NCI-H345 treated with DMSO at 0.1 percent for 48 hours (cell line): ENCODE data around the gene ZMYM3.

Experiments
- DNase-seq: peaks from one replicate; lab custom pipeline; 2025; ENCODE audit not compliant: unreplicated experiment; lab: John Stamatoyannopoulos, UW

The ZMYM3 gene

GRCh38 chrX:71253253-71254091 lies 468 bp downstream of the ZMYM3 start:
- DNase-seq: no peak

DNA sequence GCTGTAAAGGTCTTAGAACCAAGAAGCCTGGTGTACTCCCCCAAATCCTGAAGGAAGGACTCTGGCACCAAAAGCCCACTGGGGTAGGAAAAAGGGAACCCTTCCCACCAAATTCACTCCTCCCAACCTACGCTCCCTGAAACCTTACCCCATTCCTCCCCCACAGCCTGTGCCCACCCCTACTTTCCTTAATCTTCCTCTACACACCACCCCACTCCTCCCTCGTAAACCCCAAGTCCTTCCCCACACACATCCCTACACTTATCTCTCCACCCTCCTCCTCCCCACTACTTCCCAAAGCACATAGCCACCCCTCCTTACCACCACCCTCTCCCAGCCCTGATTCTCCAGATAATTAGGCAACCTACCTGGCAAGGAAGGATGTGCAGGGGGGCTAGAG lies 1.7 kb downstream of the ZMYM3 start:
- no peak for DNase-seq

DNA sequence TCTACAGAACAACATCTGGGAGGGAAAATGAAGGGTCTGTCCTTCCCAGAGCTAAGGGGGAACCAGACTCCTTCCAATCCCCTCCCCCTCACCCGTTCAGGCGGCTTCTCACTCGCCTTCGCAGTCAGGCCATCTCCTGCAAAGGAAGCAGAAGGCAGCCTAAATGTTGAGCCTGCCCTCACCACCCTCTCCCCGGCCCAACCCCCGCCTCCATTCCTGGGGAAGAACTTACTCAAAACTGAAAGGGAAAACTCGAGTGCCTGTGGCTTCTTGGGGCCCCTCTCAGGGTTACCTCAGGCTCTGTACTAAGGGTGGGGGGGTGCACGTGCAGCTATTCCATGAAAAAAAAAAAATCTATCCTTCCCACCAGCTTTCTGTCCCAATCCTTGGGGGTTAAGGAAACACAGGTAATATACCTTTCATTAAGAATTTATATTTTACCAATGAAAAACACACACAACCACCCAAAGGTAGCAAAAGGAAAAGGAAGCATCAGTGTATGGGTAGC lies 2.4 kb downstream of the ZMYM3 start:
- DNase-seq: no peak

GRCh38 chrX:71250841-71251240 lies 3.1 kb downstream of the ZMYM3 start:
- no peak for DNase-seq

DNA sequence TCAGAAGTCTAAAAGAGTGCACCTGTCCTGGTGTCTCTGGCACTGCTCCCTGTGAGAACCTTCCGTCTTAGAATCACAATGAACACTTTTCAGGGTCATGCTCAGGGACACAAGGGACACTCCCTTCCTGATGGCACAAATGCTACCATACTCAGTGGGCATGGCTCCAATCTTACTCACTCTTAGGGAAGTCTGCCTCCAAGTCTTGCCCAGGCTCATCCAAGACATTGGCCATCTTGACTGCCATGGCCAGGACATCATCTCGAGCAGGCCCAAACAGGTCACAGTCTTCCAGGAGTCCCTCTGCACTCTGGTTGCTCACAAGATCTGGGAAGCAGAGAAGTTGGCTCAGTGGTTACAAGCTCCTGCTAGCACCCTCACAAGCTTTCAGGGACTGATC lies 8.8 kb downstream of the ZMYM3 start:
- DNase-seq: no peak

DNA sequence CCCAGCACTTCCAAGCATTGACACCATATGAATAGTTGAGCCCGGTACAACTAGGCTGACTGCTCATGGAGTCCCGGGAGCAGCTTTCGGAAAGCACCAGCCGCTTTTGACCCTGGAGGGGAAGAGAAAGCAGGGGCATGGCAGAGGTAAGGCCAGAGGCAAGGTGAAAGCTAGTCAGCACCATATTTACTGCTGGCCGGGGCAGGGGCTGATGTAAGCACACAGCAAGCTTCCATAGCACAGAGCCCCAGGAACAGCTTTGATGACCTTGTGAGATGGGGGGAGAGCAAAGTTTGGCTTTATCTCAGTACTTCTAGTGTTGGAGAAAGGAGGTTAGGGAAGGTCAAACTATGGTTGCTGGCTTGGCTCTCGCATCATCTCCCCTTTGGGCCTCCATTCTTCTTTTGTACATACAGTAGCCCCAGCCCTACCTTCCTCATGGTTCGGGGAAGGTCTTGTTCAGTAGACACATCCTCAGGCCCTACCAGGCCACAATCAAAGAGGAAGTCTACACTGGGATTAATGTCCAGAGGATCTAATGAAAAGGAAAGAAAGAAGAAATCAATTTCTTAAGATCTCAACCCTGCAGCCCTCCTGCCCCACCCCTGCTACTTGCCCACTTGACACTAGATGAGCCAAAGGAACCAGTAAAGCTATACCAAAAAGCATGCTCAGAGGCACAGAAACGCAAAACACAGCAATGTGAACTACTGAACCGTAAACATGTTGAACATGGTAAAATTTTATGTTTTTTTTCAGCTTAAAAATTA lies 9.4 kb downstream of the ZMYM3 start:
- DNase-seq: no peak

GRCh38 chrX:71241301-71241700 lies 12.6 kb downstream of the ZMYM3 start:
- DNase-seq: no peak

- no peak for DNase-seq
Measured at GRCh38 chrX:71239781-71240180, 14.2 kb downstream of the ZMYM3 start.

DNA sequence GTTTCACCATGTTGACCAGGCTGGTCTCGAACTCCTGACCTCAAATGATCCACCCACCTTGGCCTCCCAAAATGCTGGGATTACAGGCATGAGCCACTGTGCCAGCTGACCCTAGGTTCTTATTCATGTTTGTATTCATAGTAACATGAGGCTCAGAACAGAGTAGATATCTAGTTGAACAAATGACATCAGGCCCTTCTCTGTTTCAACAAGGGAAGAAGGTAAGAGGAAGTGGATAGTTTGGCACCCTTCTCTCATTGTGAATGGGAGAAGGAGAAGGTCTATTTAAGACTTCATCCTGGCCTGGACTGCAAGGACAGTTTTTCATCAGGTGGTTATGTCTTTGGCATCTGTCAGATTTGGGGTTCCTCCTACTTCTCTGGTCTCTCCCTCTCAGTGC lies 17.1 kb downstream of the ZMYM3 start:
- no peak for DNase-seq

DNA sequence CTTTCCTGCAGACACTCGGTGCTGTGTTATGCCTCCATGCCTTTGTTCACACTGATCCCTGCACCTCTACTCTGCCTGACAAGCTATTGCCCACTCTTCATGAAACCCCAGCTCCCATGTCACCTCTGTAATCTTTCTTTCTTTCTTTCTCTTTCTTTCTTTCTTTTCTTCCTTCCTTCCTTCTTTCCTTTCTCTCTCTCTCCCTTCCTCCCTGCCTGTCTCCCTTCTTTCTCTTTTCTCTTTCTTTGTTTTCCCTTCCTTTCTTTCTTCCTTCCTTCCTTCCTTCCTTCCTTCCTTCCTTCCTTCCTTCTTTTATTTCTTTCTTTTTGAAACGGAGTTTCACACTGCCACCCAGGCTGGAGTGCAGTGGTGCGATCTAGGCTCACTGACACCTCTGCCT lies 18.5 kb downstream of the ZMYM3 start:
- DNase-seq: no peak

- no peak for DNase-seq
Measured at GRCh38 chrX:71228063-71228642, 25.8 kb downstream of the ZMYM3 start.

DNA sequence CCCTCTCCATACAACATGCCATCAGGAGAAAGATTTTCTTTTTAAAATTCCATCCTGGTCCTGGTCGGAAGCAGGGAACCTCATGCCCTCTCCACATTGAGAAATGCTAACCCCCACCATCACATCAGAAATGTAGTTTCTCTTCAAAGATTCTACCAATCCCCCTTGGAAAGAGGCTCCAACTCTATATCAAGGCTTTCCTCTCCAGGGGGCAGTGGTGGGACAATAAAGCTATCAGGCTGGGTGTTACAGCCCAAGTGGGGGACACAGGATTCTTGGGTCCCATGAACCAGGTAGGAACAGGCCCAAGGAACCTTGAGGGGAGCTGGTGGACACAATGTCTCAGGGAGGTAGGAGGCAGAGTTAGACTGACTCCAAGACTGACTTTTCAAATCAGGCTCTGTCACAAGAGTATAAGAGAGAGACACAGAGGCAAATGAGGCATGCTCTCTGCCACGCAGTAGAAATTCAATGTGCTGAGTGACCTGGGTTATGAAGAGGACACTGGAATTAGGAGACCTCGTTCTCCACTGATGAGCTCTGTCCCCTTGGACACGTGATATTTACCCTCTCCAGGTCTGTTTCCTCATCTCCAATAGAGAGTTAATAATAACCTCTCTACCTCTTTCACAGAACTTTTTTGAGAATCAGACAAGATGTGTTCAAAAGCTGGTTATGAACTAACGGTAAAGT lies 26.4 kb downstream of the ZMYM3 start:
- no peak for DNase-seq

GRCh38 chrX:71225676-71226075 lies 28.3 kb downstream of the ZMYM3 start:
- DNase-seq: no peak

DNA sequence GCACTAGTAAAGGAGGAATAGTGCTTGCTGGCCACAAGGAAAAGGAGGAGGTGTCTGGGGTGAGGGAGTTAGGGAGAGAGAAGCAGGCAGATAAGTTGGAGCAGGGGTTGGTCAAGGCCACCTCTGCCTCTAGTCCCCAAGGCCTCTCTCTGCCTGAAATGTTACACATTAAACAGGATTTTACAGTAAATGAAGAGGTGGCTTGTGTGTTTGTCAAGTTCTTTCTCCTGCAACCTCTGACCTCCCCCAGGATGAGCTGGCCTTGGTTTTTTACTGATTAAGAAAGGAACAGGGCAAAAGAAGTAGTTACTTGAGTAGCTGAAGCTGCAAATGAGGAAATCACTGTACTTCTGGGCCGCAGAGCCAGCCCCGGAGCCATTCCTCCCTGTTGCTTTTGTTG lies 28.9 kb downstream of the ZMYM3 start:
- DNase-seq: no peak

- DNase-seq: no peak
Measured at GRCh38 chrX:71224098-71224708, 29.7 kb downstream of the ZMYM3 start.

DNA sequence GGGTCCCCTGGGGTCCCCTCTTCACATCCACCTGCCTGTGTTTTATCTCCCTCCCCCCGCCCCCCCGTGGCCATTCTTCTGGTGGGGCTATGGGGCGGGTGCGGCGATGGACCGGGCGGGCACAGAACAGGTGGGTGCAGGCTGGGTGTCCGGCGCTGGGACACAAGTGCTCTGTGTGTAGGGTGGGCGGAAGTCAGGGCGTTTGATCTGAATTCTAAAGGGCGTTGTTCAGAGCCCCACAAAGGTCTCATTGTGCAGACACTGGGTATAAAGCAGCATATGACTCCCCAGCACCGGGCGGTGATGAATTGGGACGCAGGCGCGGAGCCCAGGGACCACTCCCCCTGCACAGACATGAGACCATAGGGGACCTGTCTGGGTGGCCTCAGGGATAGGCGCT lies 31.0 kb downstream of the ZMYM3 start, which contains the start of gene GJB1:
Gene GJB1 (plus strand): TSS at position 296 of the 400 bp plus-strand sequence. CDS start 484 bp downstream, outside the sequence.
- no peak for DNase-seq

- DNase-seq: no peak
Measured at GRCh38 chrX:71221145-71221544, 32.8 kb downstream of the ZMYM3 start.

GRCh38 chrX:71217298-71217697 lies 36.6 kb downstream of the ZMYM3 start:
- no peak for DNase-seq

DNA sequence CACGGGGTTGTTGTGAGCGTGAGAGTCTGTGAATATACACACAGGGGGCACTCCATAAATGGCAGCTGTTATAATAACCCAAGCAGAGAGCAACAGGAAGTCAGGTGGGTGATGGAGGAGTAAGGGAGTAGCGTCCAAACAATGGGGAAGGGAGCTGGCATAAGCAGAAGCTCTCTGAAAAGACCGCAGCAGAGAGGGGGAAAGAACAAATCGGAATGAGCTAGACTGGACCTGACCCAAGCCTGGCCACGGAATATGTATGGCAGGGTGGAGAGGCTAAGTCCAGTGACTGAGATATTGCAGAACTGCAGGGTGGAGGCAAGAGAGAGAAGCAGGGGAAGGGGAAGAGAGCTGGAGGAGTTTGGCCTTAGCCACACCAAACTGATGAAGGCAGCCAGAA lies 37.5 kb downstream of the ZMYM3 start:
- peak; percentile 75 for DNase-seq

DNA sequence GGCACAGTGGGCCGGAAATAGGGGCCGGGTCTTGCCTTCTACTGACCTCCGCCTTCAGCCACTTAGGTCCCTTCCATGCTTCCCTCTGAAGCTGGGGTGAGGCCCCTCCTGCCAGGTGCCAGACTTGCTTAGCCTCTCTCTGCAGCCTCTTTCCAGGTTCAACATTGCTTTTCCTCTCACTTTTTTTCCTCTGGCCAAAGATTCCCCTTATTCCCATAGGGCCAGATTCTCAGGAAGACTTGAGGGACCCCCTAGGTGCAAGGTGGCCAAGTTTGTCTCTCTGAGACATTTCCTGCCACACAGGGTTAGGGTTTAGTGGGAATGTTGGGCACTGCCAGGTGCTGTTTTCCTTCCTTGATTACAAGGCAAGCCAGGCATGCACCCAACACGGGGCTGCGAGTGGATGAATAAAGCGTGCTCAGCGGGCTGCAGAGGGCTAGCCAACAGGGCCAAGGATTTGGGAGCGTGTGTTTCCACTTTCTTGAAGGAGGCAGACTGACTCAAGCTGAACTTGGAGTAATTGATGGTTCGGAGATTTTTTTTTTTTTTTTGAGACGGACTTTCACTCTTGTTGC lies 38.5 kb downstream of the ZMYM3 start:
- no peak for DNase-seq
